Measurements from ENCODE around the gene ZC3HAV1. TPM values are rescaled to one million over a fixed set of nuclear protein-coding genes. Genes with fewer than 3 reads are reported as not detected.

Gene ZC3HAV1
- total and polyA plus RNA-seq, 9 of the 15 experiments (the other 6 are each of a cell fraction or from before 2014, with no cell fraction given): 11.9 to 40.5 (median 23.9) TPM

DNA sequence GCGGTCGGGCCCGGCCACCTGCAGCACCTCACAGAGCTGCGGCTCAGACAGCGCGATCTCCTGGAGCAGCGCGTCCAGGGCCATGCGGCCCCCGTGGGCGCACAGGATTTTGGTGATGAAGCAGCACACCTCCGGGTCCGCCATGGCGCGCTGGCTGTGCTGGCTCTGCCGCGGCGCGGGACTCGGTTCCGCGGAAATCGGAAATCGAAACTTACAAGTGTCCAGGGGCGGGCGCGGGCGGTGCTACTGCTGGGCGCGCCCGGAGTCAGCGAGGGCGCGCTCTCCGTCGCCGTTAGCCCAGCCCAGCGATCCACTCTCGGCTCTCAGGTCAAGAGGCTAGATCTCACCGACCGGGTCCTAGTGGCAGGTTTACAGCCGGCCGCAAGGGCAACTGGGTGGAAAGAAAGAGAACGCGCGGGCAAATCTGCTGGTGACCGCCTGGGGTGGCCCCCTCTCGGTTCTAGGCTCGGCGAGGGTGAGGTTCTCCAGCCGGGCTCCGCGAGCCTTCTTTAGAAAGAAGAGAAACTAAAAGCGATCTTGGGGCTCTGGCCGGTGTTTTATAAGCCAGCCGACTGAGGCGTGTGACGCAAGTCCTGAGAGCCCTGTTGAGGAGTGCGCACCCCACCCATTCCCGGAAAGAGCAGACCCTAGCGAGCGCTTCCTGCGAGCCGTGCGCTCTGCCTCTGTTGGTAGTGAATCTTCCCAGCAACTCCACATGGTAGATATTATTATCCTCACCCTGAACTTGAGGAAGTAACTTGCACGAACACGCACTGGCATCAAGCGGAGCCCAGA, at the start of gene ZC3HAV1 (continued):
- TF ChIP-seq SPI1 (IDR thresholded peaks at IDR 0.05; ENCODE audit: borderline replicate concordance, low read depth, low read length): 0 out of 2 replicates have a peak, but pooled peaks have one; percentile 2
- no peak for TF ChIP-seq KLF10 (CRISPR knock-in tag; IDR thresholded peaks at IDR 0.05)
- no peak; the same call in 1 of the 2 replicates for TF ChIP-seq ERF (CRISPR knock-in tag; IDR thresholded peaks at IDR 0.05)
- TF ChIP-seq NEUROD1 (IDR thresholded peaks at IDR 0.05; ENCODE audit: borderline replicate concordance, low read depth, low read length, partially characterized antibody): peak; percentile 29
- TF ChIP-seq, protein P1, sequence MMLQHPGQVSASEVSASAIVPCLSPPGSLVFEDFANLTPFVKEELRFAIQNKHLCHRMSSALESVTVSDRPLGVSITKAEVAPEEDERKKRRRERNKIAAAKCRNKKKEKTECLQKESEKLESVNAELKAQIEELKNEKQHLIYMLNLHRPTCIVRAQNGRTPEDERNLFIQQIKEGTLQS (IDR thresholded peaks at IDR 0.05): peak; percentile 86
- TF ChIP-seq, protein P1 (CRISPR knock-in tag; conservative IDR thresholded peaks at IDR 0.05): peak; percentile 90; the same call in 1 of the 2 replicates
- peak; percentile 85 for TF ChIP-seq GABPB1 (CRISPR knock-in tag; IDR thresholded peaks at IDR 0.05)
- peak; percentile 61; the same call in 1 of the 2 replicates for TF ChIP-seq MTA1 (IDR thresholded peaks at IDR 0.05; ENCODE audit: borderline replicate concordance)
- TF ChIP-seq, protein P2, sequence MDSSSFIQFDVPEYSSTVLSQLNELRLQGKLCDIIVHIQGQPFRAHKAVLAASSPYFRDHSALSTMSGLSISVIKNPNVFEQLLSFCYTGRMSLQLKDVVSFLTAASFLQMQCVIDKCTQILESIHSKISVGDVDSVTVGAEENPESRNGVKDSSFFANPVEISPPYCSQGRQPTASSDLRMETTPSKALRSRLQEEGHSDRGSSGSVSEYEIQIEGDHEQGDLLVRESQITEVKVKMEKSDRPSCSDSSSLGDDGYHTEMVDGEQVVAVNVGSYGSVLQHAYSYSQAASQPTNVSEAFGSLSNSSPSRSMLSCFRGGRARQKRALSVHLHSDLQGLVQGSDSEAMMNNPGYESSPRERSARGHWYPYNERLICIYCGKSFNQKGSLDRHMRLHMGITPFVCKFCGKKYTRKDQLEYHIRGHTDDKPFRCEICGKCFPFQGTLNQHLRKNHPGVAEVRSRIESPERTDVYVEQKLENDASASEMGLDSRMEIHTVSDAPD (CRISPR knock-in tag; IDR thresholded peaks at IDR 0.05): no peak
- peak; percentile 98 for TF ChIP-seq FOXP1 (CRISPR knock-in tag; IDR thresholded peaks at IDR 0.05)
- peak; percentile 13 for TF ChIP-seq GTF2A2 (tag; IDR thresholded peaks at IDR 0.05)
- TF ChIP-seq GTF2F1 (IDR thresholded peaks at IDR 0.05; ENCODE audit: low read depth, low read length): peak; percentile 78; the same call in 1 of the 2 replicates
- TF ChIP-seq, protein P3, sequence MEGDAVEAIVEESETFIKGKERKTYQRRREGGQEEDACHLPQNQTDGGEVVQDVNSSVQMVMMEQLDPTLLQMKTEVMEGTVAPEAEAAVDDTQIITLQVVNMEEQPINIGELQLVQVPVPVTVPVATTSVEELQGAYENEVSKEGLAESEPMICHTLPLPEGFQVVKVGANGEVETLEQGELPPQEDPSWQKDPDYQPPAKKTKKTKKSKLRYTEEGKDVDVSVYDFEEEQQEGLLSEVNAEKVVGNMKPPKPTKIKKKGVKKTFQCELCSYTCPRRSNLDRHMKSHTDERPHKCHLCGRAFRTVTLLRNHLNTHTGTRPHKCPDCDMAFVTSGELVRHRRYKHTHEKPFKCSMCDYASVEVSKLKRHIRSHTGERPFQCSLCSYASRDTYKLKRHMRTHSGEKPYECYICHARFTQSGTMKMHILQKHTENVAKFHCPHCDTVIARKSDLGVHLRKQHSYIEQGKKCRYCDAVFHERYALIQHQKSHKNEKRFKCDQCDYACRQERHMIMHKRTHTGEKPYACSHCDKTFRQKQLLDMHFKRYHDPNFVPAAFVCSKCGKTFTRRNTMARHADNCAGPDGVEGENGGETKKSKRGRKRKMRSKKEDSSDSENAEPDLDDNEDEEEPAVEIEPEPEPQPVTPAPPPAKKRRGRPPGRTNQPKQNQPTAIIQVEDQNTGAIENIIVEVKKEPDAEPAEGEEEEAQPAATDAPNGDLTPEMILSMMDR (IDR thresholded peaks at IDR 0.05 in 2 of 3, conservative IDR thresholded peaks at IDR 0.05 in 1 of 3; ENCODE audit: insufficient read depth in 2 of 3, low read depth in 1 of 3, low read length in 3 of 3): peak in 1 of 3 experiments; percentile 38; a peak in 5 of 6 replicates
- no peak for TF ChIP-seq C11orf30 (IDR thresholded peaks at IDR 0.05; ENCODE audit: low read depth)
- TF ChIP-seq, protein P4, sequence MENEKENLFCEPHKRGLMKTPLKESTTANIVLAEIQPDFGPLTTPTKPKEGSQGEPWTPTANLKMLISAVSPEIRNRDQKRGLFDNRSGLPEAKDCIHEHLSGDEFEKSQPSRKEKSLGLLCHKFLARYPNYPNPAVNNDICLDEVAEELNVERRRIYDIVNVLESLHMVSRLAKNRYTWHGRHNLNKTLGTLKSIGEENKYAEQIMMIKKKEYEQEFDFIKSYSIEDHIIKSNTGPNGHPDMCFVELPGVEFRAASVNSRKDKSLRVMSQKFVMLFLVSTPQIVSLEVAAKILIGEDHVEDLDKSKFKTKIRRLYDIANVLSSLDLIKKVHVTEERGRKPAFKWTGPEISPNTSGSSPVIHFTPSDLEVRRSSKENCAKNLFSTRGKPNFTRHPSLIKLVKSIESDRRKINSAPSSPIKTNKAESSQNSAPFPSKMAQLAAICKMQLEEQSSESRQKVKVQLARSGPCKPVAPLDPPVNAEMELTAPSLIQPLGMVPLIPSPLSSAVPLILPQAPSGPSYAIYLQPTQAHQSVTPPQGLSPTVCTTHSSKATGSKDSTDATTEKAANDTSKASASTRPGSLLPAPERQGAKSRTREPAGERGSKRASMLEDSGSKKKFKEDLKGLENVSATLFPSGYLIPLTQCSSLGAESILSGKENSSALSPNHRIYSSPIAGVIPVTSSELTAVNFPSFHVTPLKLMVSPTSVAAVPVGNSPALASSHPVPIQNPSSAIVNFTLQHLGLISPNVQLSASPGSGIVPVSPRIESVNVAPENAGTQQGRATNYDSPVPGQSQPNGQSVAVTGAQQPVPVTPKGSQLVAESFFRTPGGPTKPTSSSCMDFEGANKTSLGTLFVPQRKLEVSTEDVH (IDR thresholded peaks at IDR 0.05; ENCODE audit: low read depth, partially characterized antibody): peak; percentile 81
- TF ChIP-seq NFIX (CRISPR knock-in tag; IDR thresholded peaks at IDR 0.05; ENCODE audit: low read depth): no peak
- TF ChIP-seq MTF1 (CRISPR knock-in tag; IDR thresholded peaks at IDR 0.05; ENCODE audit: borderline replicate concordance): peak; percentile 72; the same call in 1 of the 2 replicates
- no peak; the same call in 1 of the 2 replicates for TF ChIP-seq ZNF589 (CRISPR knock-in tag; IDR thresholded peaks at IDR 0.05; ENCODE audit: low read depth)
- no peak for TF ChIP-seq POLR3A (IDR thresholded peaks at IDR 0.05; ENCODE audit: borderline replicate concordance, extremely low read depth, insufficient read depth, insufficient read length)
- TF ChIP-seq CHD1 (IDR thresholded peaks at IDR 0.05; ENCODE audit: low read length): peak; percentile 93
- TF ChIP-seq RNF2 (IDR thresholded peaks at IDR 0.05): peak; percentile 43; the same call in 1 of the 2 replicates

All from K562 (cell line).